Stimulated activated naive B cell treated with anti-CD40 and anti-IgM and Interleukin-4, amounts not matched to agents 10 μg/mL and 1 μg/mL and 100 μg/mL, for 72 hours (primary cell): Measurements from ENCODE around the gene PRKCA.

Experiments used
- ATAC-seq, 2 donors: fragments of 150-1000 bp; cut with Tn5 transposase; replicated peaks; 2 replicates each; pipeline ENCODE4 v1.10.0; 2021; ENCODE audit warnings: moderate library complexity in 1 of 2
- DNase-seq: peaks from one replicate; pipeline ENCODE4 v3.0.0; 2021
- H3K27ac Mint-ChIP-seq: one replicate; pipeline ENCODE4 v1.8.0; 2022; ENCODE audit warnings: mild to moderate bottlenecking, mixed read lengths
- H3K27me3 Mint-ChIP-seq, 2 donors: one replicate each; pipeline ENCODE4 v1.8.0; 2022; ENCODE audit warnings: mixed read lengths in 2 of 2
- H3K36me3 Mint-ChIP-seq, 2 donors: one replicate each; pipeline ENCODE4 v1.8.0; 2022; ENCODE audit warnings: mixed read lengths in 2 of 2, mild to moderate bottlenecking in 1 of 2
- H3K4me1 Mint-ChIP-seq, 2 donors: one replicate each; pipeline ENCODE4 v1.8.0; 2022; ENCODE audit warnings: mixed read lengths in 2 of 2, mild to moderate bottlenecking in 1 of 2
- H3K4me3 Mint-ChIP-seq, 2 donors: one replicate each; pipeline ENCODE4 v1.8.0; 2022; ENCODE audit warnings: mild to moderate bottlenecking in 2 of 2, mixed read lengths in 2 of 2, moderate library complexity in 1 of 2
- H3K9me3 Mint-ChIP-seq, 2 donors: one replicate each; pipeline ENCODE4 v1.8.0; 2022; ENCODE audit warnings: mixed read lengths in 2 of 2, mild to moderate bottlenecking in 1 of 2

PRKCA gene

DNA sequence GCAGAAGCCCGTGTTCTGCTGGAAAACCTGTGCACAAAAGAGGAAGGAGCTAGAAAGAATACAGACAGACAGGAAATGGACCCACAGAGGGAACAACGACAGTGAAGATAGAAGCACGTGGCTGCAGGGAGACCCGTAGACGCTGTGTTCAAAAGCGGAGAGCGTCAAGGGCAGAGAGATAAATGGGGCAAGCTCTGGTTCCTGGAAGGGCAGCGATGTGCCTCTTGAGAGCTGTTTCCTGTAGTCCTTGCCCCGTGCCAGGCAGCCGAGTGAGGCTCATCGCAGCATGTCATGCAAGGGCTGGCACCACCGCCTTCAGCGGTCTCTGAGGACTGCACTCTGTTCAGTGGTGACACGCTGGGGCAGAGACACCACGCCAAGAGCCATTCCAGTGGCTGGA, 488.9 kb downstream of the PRKCA start:
- H3K27ac Mint-ChIP-seq, result peak overlapping the region; percentile 79
- H3K4me1 Mint-ChIP-seq, result peaks cover 19 to 37% of the 10 kb centered on the region in 2 donors
- DNase-seq, result peak; percentile 12
- H3K4me3 Mint-ChIP-seq, result peak overlapping the region; percentile 27 to 45
- no peaks in the 10 kb centered on the region for H3K9me3 Mint-ChIP-seq
- peaks cover 0 to 6% of the 10 kb centered on the region in 2 donors for H3K36me3 Mint-ChIP-seq
- peaks cover 14 to 16% of the 10 kb centered on the region in 2 donors for H3K27me3 Mint-ChIP-seq
- ATAC-seq, result peak; percentile 80 to 90

GRCh38 chr17:66793814-66794213, 491.4 kb downstream of the PRKCA start:
- peaks cover 14 to 16% of the 10 kb centered on the region in 2 donors for H3K27me3 Mint-ChIP-seq
- ATAC-seq, result no peak
- H3K27ac Mint-ChIP-seq, result no peak overlapping the region
- no peak overlapping the region for H3K4me3 Mint-ChIP-seq
- peaks cover 0 to 6% of the 10 kb centered on the region in 2 donors for H3K36me3 Mint-ChIP-seq
- DNase-seq, result no peak
- peaks cover 13 to 22% of the 10 kb centered on the region in 2 donors for H3K4me1 Mint-ChIP-seq
- no peaks in the 10 kb centered on the region for H3K9me3 Mint-ChIP-seq

DNA sequence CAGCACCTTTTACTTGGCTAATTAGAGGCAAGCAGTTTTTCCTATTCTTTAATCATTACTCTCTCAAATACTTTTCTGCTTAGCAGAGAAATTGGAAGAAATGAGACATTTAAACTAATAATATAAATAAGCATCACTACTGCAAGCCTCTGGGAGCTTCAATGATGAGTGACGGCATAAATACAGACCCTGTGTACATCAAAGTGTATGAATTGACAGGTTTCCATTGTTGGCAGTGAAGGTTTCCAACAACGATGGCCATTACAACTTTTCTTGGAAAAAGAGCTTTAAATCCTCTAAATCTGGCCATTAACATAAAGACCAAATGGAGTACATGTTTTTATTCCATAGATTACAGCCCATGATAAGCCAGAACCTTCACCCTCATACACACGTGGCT, 493.1 kb downstream of the PRKCA start:
- H3K4me3 Mint-ChIP-seq, result no peak overlapping the region
- peaks cover 14 to 16% of the 10 kb centered on the region in 2 donors for H3K27me3 Mint-ChIP-seq
- ATAC-seq, result no peak
- H3K9me3 Mint-ChIP-seq, result no peaks in the 10 kb centered on the region
- no peak for DNase-seq
- peaks cover 0 to 6% of the 10 kb centered on the region in 2 donors for H3K36me3 Mint-ChIP-seq
- H3K27ac Mint-ChIP-seq, result no peak overlapping the region
- peaks cover 10 to 12% of the 10 kb centered on the region in 2 donors for H3K4me1 Mint-ChIP-seq

DNA sequence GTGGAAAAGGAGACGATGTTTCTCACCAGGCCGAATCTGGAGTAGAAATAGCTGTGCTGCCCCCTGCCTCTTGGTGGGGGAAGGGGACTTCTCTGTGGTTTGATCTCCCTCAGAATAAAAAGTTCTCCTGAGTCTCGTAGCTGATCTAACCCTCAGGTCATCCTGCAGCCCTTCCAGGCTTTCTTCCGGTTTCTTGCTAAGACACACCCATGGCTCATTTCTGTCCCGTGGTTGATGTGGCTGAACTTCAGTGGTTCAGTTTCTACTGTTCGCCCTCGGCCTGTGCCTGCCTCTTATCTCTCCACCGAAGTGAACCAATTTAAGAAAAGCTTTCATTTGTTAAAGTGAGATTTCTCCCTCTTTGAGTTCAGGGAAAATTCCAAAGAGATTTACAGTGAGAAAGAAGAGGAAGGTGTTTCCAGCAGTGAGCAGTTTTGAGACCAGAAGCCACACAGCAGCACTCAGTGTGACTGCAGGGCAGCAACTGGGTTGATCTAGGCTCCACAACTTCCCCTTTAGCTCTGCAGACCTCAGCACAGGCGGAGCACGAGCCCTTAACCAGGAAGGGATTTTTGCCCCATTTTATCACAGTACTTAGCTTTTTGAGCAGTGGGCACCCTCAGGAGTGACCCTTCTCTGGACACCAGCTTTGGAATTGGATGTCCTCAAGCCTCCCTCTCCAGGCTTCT, 497.6 kb downstream of the PRKCA start:
- no peak for DNase-seq
- Mint-ChIP-seq H3K4me1 (no peaks in the 10 kb centered on the region), H3K27ac (no peak overlapping the region), H3K4me3 (no peak overlapping the region), H3K36me3 (no peaks in the 10 kb centered on the region), H3K27me3 (peaks cover 0 to 1% of the 10 kb centered on the region in 2 donors), H3K9me3 (no peaks in the 10 kb centered on the region)
- ATAC-seq, result no peak

GRCh38 chr17:66803474-66803951, 501.1 kb downstream of the PRKCA start:
- Mint-ChIP-seq H3K4me3 (no peak overlapping the region), H3K27me3 (peaks cover 22 to 24% of the 10 kb centered on the region in 2 donors), H3K9me3 (no peaks in the 10 kb centered on the region), H3K27ac (no peak overlapping the region), H3K36me3 (no peaks in the 10 kb centered on the region), H3K4me1 (peaks cover 13 to 27% of the 10 kb centered on the region in 2 donors)
- no peak for DNase-seq
- no peak for ATAC-seq

DNA sequence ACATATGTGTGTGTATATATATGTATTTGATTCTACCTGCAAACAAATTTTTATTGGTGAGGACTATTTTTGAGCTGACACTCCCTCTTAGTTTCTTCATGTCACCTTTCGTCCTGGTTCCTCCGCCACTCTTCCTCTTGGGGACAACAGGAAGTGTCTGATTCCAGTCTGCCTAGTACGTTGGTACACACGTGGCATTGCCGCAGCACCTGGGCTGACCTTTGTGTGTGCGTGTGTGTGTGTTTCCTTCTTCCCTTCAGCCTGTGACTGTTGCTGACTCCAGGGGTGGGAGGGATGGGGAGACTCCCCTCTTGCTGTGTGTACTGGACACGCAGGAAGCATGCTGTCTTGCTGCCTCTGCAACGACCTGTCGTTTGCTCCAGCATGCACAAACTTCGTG, 503.2 kb downstream of the PRKCA start:
- no peaks in the 10 kb centered on the region for H3K36me3 Mint-ChIP-seq
- no peak overlapping the region for H3K27ac Mint-ChIP-seq
- peak in 1 of 2 donors; percentile 27 for ATAC-seq
- H3K27me3 Mint-ChIP-seq, result peaks cover 23 to 28% of the 10 kb centered on the region in 2 donors
- no peaks in the 10 kb centered on the region for H3K9me3 Mint-ChIP-seq
- DNase-seq, result no peak
- H3K4me1 Mint-ChIP-seq, result peaks cover 13 to 28% of the 10 kb centered on the region in 2 donors
- H3K4me3 Mint-ChIP-seq, result no peak overlapping the region

GRCh38 chr17:66807182-66807581, 504.8 kb downstream of the PRKCA start:
- Mint-ChIP-seq H3K36me3 (no peaks in the 10 kb centered on the region), H3K9me3 (no peaks in the 10 kb centered on the region), H3K27ac (no peak overlapping the region), H3K4me3 (no peak overlapping the region), H3K27me3 (peaks cover 28% of the 10 kb centered on the region in 2 donors), H3K4me1 (peaks cover 15 to 28% of the 10 kb centered on the region in 2 donors)
- DNase-seq (no peak), ATAC-seq (peak in 1 of 2 donors; percentile 36)

DNA sequence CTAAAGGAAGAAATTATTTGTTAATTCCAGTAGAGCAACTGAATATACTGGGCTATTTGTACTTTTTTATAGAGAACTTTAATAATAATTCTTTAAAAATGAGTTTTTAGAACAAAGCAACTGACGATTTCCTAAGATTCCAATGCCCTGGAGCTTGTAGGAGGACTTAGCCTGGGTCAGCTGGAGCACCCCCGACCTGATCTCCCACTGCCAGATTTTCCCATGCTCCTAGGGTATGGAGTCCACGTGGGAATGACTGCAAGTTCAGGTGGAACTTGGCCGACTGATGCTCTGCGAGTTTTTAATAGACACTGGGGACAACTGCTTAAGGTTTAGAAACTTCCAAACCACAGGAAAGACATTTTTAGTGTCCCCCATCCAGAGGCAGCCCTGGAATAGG, 507.0 kb downstream of the PRKCA start:
- Mint-ChIP-seq H3K9me3 (no peaks in the 10 kb centered on the region), H3K27me3 (peaks cover 28 to 33% of the 10 kb centered on the region in 2 donors), H3K36me3 (no peaks in the 10 kb centered on the region), H3K4me3 (no peak overlapping the region), H3K27ac (no peak overlapping the region), H3K4me1 (peaks cover 15 to 28% of the 10 kb centered on the region in 2 donors)
- DNase-seq (no peak), ATAC-seq (no peak)

DNA sequence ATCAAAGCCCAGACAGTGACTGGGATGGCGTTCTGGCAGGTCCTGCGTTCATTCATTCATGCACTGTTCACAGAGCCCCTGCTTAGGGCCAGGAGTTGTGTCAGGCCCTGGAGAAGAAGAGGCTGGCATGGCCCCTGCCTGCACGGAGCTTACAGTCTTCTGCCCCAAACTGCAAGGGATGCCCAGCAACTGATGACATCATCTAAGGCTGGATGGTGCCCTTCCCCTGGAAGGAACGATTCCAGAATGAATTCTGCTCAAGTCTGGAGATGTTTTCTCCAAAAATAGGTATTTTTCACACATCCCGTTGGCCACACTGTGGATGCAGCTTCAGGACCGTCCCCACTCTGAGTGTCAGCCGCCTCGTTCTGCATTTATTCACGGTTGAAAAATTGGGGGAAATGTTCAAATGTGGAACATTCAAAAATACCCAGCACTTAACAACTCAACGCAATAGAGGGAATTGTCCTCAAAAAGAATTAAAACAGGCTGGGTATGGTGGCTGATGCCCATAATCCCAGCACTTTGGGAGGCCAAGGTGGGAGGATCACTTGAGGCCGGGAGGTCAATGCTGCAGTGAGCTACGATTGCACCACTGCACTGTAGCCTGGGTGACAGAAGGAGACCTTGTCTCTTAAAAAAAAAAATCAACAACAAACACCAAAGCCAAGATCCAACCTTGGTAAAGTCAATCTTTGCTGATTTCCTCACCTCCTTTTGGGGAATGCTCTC, 508.7 kb downstream of the PRKCA start:
- Mint-ChIP-seq H3K4me3 (no peak overlapping the region), H3K27ac (no peak overlapping the region), H3K4me1 (peaks cover 10 to 22% of the 10 kb centered on the region in 2 donors), H3K9me3 (no peaks in the 10 kb centered on the region), H3K27me3 (peaks cover 27 to 30% of the 10 kb centered on the region in 2 donors), H3K36me3 (no peaks in the 10 kb centered on the region)
- ATAC-seq (no peak), DNase-seq (no peak)

- Mint-ChIP-seq H3K27ac (no peak overlapping the region), H3K9me3 (no peaks in the 10 kb centered on the region), H3K4me3 (no peak overlapping the region), H3K27me3 (peaks cover 24 to 26% of the 10 kb centered on the region in 2 donors), H3K36me3 (no peaks in the 10 kb centered on the region), H3K4me1 (peaks cover 7 to 16% of the 10 kb centered on the region in 2 donors)
- ATAC-seq (no peak), DNase-seq (no peak)
Measured at GRCh38 chr17:66811683-66812054, 509.3 kb downstream of the PRKCA start.

- no peaks in the 10 kb centered on the region for H3K36me3 Mint-ChIP-seq
- H3K27me3 Mint-ChIP-seq, result peaks cover 16 to 19% of the 10 kb centered on the region in 2 donors
- H3K9me3 Mint-ChIP-seq, result peaks cover under 1 to 1% of the 10 kb centered on the region in 2 donors
- DNase-seq (no peak), ATAC-seq (no peak)
- peaks cover 5 to 10% of the 10 kb centered on the region in 2 donors for H3K4me1 Mint-ChIP-seq
- no peak overlapping the region for H3K4me3 Mint-ChIP-seq
- no peak overlapping the region for H3K27ac Mint-ChIP-seq
Measured at GRCh38 chr17:66812571-66812970, 510.2 kb downstream of the PRKCA start.

DNA sequence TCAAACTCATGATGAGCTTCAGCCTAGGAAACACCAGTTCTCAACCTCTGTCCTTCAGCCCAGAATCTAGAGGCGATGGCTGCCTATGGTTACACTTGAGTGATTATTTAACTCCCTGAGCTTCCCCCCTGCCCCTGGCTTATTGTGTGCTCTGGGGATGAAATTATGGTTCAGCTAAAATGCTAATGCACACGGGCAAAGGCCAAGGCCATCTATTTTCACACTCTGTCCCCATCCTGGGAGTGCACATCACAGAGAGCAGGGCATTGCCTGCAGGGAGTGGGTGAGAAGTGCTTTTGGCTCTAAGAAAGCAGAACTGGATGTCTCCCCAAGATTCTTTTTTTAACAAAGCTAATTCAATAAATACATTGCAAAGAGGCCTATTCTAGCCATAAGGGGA, 510.9 kb downstream of the PRKCA start:
- no peak overlapping the region for H3K4me3 Mint-ChIP-seq
- H3K36me3 Mint-ChIP-seq, result peaks cover 0 to 4% of the 10 kb centered on the region in 2 donors
- H3K27ac Mint-ChIP-seq, result no peak overlapping the region
- peaks cover 2 to 3% of the 10 kb centered on the region in 2 donors for H3K4me1 Mint-ChIP-seq
- H3K9me3 Mint-ChIP-seq, result peaks cover 5 to 6% of the 10 kb centered on the region in 2 donors
- ATAC-seq, result no peak
- peaks cover 9 to 12% of the 10 kb centered on the region in 2 donors for H3K27me3 Mint-ChIP-seq
- DNase-seq, result no peak

DNA sequence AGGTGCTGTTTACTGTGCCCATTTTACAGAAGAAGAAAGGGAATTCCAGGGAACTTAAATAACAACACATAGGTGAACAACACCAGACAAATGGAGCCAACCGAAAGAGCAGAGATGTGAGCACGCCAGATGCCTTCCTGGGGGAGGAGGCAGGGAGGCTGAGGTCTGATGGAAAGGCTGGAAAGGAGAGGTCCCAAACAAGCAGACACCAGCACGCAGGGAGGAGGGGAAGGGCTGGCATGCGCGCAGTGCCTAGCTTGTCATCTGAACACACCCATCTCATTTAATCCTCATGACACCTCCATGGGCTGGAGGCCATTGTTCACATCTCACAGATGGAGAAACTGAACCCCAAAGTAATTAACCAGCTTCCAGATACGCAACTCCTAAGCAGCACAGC, 511.6 kb downstream of the PRKCA start:
- Mint-ChIP-seq H3K36me3 (peaks cover 0 to 4% of the 10 kb centered on the region in 2 donors), H3K27me3 (peaks cover 5 to 7% of the 10 kb centered on the region in 2 donors), H3K9me3 (peaks cover 5 to 10% of the 10 kb centered on the region in 2 donors), H3K4me1 (peaks cover 0 to 2% of the 10 kb centered on the region in 2 donors), H3K27ac (no peak overlapping the region), H3K4me3 (no peak overlapping the region)
- DNase-seq (no peak), ATAC-seq (no peak)

GRCh38 chr17:66814570-66814969, 512.2 kb downstream of the PRKCA start:
- DNase-seq, result no peak
- peaks cover 5 to 7% of the 10 kb centered on the region in 2 donors for H3K27me3 Mint-ChIP-seq
- H3K36me3 Mint-ChIP-seq, result peaks cover 0 to 4% of the 10 kb centered on the region in 2 donors

More at GRCh38 chr17:66814570-66814969, 512.2 kb downstream of the PRKCA start:
- no peak for ATAC-seq
- H3K27ac Mint-ChIP-seq, result no peak overlapping the region
- no peak overlapping the region for H3K4me3 Mint-ChIP-seq
- H3K9me3 Mint-ChIP-seq, result peaks cover 5 to 10% of the 10 kb centered on the region in 2 donors
- peaks cover 0 to 2% of the 10 kb centered on the region in 2 donors for H3K4me1 Mint-ChIP-seq
